ENCODE data around the gene PRR15L.

- TF ChIP-seq EZH2phosphoT487 (IDR thresholded peaks at IDR 0.05; ENCODE audit: insufficient read depth, low read depth) (no peak), EZH2 (IDR thresholded peaks at IDR 0.05; ENCODE audit: insufficient read depth, poor library complexity, severe bottlenecking) (no peak)
Observed at GRCh38 chr17:47945080-47945479, 12.6 kb downstream of the PRR15L start.

All from GM23248 (cell line).